Stimulated activated CD4-positive, alpha-beta T cell treated with anti-CD3 and anti-CD28 coated beads, Interleukin-12 subunit alpha, Interleukin-12 subunit beta, amount 100 ng/mL, for 48 hours (primary cell): ENCODE measurements around the gene LGI2.

Experiments used
- DNase-seq, 3 donors: peaks; one replicate each; pipeline ENCODE4 v3.0.0-alpha.2; 2020; ENCODE audit warnings: low read depth in 2 of 3, low spot score in 1 of 3

LGI2 gene

GRCh38 chr4:24968278-24968677, 62.5 kb downstream of the LGI2 start:
- no peak for DNase-seq

- no peak for DNase-seq
Observed at GRCh38 chr4:24967346-24967745, 63.4 kb downstream of the LGI2 start.

GRCh38 chr4:24966076-24966475, 64.7 kb downstream of the LGI2 start:
- DNase-seq: no peak

GRCh38 chr4:24965627-24966026, 65.1 kb downstream of the LGI2 start:
- no peak for DNase-seq

GRCh38 chr4:24963277-24963676, 67.5 kb downstream of the LGI2 start:
- no peak for DNase-seq

GRCh38 chr4:24957886-24958285, 72.9 kb downstream of the LGI2 start:
- no peak for DNase-seq

GRCh38 chr4:24956763-24957162, 74.0 kb downstream of the LGI2 start:
- DNase-seq: no peak

- no peak for DNase-seq
Observed at GRCh38 chr4:24956091-24956490, 74.7 kb downstream of the LGI2 start.

GRCh38 chr4:24952667-24953066, 78.1 kb downstream of the LGI2 start:
- no peak for DNase-seq

GRCh38 chr4:24949970-24950369, 80.8 kb downstream of the LGI2 start:
- no peak for DNase-seq
